Breast epithelium (tissue), 4 donors: ENCODE data around the gene SAMD11. TPM values are rescaled to one million over a fixed set of nuclear protein-coding genes. Genes with fewer than 3 reads are reported as not detected.

Experiments used
- DNase-seq, 2 donors: peaks; one replicate each; pipeline ENCODE4 v3.0.0-alpha.2; 2019; ENCODE audit warnings: low spot score in 2 of 2
- H3K27ac ChIP-seq, 2 donors: fragments of 200-600 bp; sonication (generic) in 1 of 2; one replicate each; pipeline ENCODE4 v1.5.1; 2016 to 2019; ENCODE audit warnings: mild to moderate bottlenecking in 1 of 2
- H3K27me3 ChIP-seq, 2 donors: fragments of 200-600 bp; sonication (generic) in 1 of 2; one replicate each; pipeline versions ENCODE4 v1.5.1 to v1.6.0; 2017 to 2019; ENCODE audit warnings: control low read depth in 1 of 2, mild to moderate bottlenecking in 1 of 2
- H3K36me3 ChIP-seq: fragments of 200-600 bp; one replicate; pipeline ENCODE4 v1.5.1; 2019
- H3K4me1 ChIP-seq, 2 donors: fragments of 200-600 bp; sonication (generic); one replicate each; pipeline ENCODE4 v1.5.1; 2016 to 2019; ENCODE audit warnings: control low read depth in 1 of 2
- H3K4me3 ChIP-seq, 3 donors: fragments of 200-600 bp; sonication (generic); 1 replicate in 2 of 3; 2 replicates in 1 of 3; pipeline ENCODE4 v1.5.1; 2016 to 2019; ENCODE audit warnings: mild to moderate bottlenecking in 3 of 3, moderate library complexity in 2 of 3
- H3K9me3 ChIP-seq, 2 donors: fragments of 200-600 bp; sonication (generic) in 1 of 2; one replicate each; pipeline ENCODE4 v1.5.1; 2016 to 2019; ENCODE audit warnings: control low read depth in 1 of 2
- POLR2A ChIP-seq: fragments of 450-650 bp; IDR thresholded peaks from one replicate; pipeline ENCODE4 v1.6.1; 2016; ENCODE audit warnings: antibody characterized with exemption, mild to moderate bottlenecking, moderate library complexity
- POLR2AphosphoS5 ChIP-seq, 3 donors: sonication (generic); formaldehyde crosslinking; IDR thresholded peaks; one replicate each; pipeline ENCODE4 v1.6.1; 2017; ENCODE audit warnings: antibody characterized with exemption in 3 of 3
- intact Hi-C: fragments of 100-400 bp; cut with DNase I; formaldehyde crosslinking; loops from one replicate; pipeline ENCODE4 v1.15.1; 2023; ENCODE audit warnings: low total_unique reads
- total RNA-seq, 3 donors: library from RNA; depleted of rRNA; stranded (reverse); fragments of >200 nt; gene quantifications; one replicate each; pipeline ENCODE4 v1.1.0, GENCODE V29; 2016
- TF ChIP-seq, protein P1 (sequence below), 3 donors: fragments of 450-650 bp; IDR thresholded peaks; one replicate each; pipeline ENCODE4 v1.5.1; 2016 to 2017; ENCODE audit warnings: antibody characterized with exemption in 3 of 3, mild to moderate bottlenecking in 3 of 3, moderate library complexity in 3 of 3

SAMD11 gene
- total RNA-seq, 3 donors from 2014 or later, result 0.16 to 23.0 (median 2.9) TPM

DNA sequence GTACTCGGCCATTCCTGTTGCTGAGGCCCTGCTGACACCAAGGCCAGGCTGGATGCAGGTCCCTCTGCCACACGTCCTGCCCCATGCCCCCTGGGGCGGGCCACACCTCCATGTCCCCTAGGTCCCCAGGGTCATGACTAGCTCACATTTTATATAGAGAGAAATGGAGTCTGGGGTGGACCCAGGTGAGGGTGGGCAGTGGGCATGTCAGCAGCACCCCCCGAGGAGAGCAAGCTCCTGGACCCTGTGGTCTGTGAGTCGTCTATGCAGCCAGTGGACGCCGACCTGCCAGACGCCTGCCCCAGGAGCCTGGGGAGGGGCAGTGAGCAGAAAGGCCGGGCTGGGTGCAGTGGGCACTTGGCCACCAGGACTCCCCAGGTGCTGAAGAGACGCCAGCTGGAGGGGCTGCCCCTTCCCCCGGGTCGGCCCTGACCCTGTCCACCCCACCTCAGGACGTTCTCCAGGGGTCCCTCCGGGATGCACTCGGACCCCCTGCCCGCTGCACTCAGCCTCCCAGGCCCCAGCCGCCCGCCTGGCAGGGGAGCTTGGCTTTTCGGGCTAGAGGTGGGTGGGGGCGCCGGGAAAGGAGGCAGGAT lies 15.9 kb downstream of the SAMD11 start:
- TF ChIP-seq POLR2A (no peak), POLR2AphosphoS5 (IDR thresholded peaks at IDR 0.05) (no peak)
- TF ChIP-seq, protein P1, sequence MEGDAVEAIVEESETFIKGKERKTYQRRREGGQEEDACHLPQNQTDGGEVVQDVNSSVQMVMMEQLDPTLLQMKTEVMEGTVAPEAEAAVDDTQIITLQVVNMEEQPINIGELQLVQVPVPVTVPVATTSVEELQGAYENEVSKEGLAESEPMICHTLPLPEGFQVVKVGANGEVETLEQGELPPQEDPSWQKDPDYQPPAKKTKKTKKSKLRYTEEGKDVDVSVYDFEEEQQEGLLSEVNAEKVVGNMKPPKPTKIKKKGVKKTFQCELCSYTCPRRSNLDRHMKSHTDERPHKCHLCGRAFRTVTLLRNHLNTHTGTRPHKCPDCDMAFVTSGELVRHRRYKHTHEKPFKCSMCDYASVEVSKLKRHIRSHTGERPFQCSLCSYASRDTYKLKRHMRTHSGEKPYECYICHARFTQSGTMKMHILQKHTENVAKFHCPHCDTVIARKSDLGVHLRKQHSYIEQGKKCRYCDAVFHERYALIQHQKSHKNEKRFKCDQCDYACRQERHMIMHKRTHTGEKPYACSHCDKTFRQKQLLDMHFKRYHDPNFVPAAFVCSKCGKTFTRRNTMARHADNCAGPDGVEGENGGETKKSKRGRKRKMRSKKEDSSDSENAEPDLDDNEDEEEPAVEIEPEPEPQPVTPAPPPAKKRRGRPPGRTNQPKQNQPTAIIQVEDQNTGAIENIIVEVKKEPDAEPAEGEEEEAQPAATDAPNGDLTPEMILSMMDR (IDR thresholded peaks at IDR 0.05), result no peak
- H3K36me3 ChIP-seq, result no peaks in the 10 kb centered on the region
- H3K27ac ChIP-seq, result no peak overlapping the region
- H3K9me3 ChIP-seq, result no peaks in the 10 kb centered on the region
- intact Hi-C loops, result no loop called here
- no peak for DNase-seq
- peak overlapping the region in 2 of 3 donors; percentile 43 to 70 for H3K4me3 ChIP-seq
- H3K27me3 ChIP-seq, result peaks cover 18 to 73% of the 10 kb centered on the region in 2 donors
- H3K4me1 ChIP-seq, result peaks cover 25 to 35% of the 10 kb centered on the region in 2 donors

DNA sequence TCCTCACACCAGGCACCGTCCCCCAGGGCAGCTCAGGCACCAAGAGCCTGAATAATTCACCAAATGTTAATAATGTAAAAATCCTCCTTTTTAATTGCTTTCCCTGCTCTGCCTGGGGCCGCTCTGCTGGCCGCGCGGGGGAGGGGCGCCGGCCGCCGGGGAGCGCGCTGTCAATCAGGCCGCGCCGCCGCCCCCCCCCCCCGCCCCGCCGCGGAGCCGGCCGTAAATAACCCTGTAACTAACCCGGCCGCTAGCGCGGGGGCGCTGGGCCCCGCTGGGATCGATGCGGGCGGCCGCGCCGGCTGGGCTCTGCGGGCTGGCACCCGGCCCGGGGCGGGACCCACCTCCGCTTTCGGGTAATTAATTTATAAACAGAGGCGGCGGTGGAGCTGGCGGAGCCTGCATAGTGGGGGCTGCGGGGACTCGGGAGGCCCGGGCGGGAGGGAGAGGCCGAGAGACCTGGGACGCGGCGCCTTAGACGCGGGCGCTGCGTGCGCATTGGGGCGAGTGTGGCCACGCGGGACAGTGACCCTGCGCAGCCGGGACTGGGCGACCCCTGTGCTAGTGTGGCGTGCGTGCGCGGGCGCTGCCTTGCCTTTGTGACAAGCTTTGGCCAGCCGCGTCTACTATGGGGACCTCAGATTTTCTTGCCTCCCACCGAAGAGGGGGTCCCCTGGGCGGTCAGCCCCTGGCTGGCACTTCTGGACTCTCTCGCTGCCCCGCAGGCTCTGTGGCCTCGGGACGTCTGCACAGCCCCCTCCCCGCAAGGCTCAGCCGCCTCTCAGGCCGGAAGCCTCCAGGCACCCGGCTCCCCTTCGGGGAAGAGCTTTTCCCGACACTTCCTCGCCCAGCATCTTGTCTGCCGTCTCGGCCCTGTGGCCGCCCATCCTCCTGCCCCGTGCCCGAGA lies 16.6 kb downstream of the SAMD11 start:
- Histone ChIP-seq H3K9me3 (no peaks in the 10 kb centered on the region), H3K4me1 (peaks cover 25 to 34% of the 10 kb centered on the region in 2 donors), H3K27ac (peak overlapping the region in 1 of 2 donors; percentile 41), H3K36me3 (no peaks in the 10 kb centered on the region), H3K4me3 (peak overlapping the region; percentile 22 to 70 (median 43)), H3K27me3 (peaks cover 18 to 67% of the 10 kb centered on the region in 2 donors)
- intact Hi-C loops, result no loop called here
- DNase-seq, result no peak
- TF ChIP-seq POLR2A, result no peak
- TF ChIP-seq, protein P1 (IDR thresholded peaks at IDR 0.05), result no peak
- no peak for TF ChIP-seq POLR2AphosphoS5 (IDR thresholded peaks at IDR 0.05)

DNA sequence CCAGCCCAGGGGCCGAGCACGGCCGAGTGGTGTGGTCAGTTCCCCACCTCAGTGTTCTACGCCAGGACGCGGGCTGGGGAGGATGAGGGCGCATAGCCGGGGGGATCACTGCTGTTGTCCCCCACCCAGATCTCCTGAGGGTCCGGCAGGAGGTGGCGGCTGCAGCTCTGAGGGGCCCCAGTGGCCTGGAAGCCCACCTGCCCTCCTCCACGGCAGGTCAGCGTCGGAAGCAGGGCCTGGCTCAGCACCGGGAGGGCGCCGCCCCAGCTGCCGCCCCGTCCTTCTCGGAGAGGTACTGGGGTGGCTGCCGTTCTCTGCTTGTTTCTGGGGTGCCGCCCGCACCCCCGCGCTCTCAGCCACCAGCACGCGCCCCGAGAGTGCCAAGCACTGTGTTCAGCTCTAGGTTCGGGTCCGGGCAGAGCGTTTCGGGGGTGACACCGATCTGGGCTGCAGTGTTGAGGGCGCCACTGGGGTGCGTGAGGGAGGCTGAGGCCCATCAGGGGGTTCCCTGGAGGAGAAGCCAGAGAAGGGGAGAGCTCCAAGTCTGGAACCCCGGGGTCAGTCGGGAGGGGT lies 17.4 kb downstream of the SAMD11 start:
- Histone ChIP-seq H3K4me1 (peaks cover 20 to 27% of the 10 kb centered on the region in 2 donors), H3K36me3 (no peaks in the 10 kb centered on the region), H3K4me3 (peak overlapping the region; percentile 22 to 70 (median 43)), H3K27me3 (peaks cover 18 to 60% of the 10 kb centered on the region in 2 donors), H3K27ac (peak overlapping the region in 1 of 2 donors; percentile 41), H3K9me3 (no peaks in the 10 kb centered on the region)
- no peak for DNase-seq
- intact Hi-C loops, result no loop called here
- TF ChIP-seq POLR2A (no peak), POLR2AphosphoS5 (IDR thresholded peaks at IDR 0.05) (no peak)
- TF ChIP-seq, protein P1 (IDR thresholded peaks at IDR 0.05), result no peak

DNA sequence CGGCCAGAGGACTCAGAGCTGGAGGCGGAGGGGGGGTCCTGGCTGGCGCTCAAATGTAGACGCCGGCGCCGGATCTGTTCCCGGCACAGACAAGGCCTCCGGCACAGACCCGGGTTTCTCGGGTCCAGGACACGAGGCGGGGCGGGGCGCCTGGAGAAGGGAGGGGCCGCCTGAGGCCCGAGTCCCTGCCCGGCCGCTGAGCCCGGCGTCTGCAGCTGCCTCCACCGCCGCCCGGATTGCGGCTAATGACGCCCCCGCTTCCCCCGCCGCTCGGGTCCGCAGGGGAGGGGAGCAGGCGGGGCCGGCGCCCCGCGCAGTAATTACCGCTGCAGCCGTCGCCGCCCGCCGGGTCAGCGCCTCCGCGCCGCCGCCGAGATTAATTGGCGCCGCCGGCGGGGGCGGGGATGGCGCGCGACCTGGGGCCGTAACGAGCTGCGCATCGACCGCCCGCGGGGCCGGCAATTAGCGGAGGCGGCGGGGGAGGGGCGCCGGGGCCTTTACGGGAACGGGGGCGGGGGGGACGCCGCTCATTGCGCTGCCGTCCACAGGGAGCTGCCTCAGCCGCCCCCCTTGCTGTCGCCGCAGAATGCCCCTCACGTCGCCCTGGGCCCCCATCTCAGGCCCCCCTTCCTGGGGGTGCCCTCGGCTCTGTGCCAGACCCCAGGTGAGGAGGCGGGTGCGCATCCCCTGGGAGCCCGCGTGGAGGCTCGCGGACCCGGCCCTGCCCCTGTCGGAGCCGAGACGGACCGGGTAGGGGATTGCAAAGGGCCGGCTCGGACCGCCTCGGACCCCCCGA lies 18.1 kb downstream of the SAMD11 start:
- H3K36me3 ChIP-seq, result no peaks in the 10 kb centered on the region
- peak overlapping the region in 1 of 2 donors; percentile 61 for H3K27ac ChIP-seq
- H3K4me1 ChIP-seq, result peaks cover 20 to 27% of the 10 kb centered on the region in 2 donors
- TF ChIP-seq POLR2AphosphoS5 (IDR thresholded peaks at IDR 0.05) (no peak), POLR2A (no peak)
- TF ChIP-seq, protein P1 (IDR thresholded peaks at IDR 0.05), result no peak
- H3K4me3 ChIP-seq, result peak overlapping the region; percentile 14 to 70 (median 43)
- DNase-seq, result peak in 1 of 2 donors; percentile 71
- intact Hi-C loops, result no loop called here
- no peaks in the 10 kb centered on the region for H3K9me3 ChIP-seq
- peaks cover 13 to 53% of the 10 kb centered on the region in 2 donors for H3K27me3 ChIP-seq
